Measurements from ENCODE around the gene CELF5.
"Not testable (repeated sequence)": the region's sequence is repeated elsewhere in the genome, so short reads cannot be mapped to it uniquely, and the experiment has no call there.

CELF5 gene

GRCh38 chr19:3190470-3190770 lies 34.0 kb upstream of the CELF5 start:
- no peak for DNase-seq (ENCODE audit: low read depth)

GRCh38 chr19:3190921-3191805 lies 33.3 kb upstream of the CELF5 start:
- DNase-seq (ENCODE audit: low read depth) = no peak

GRCh38 chr19:3191806-3192104 lies 32.7 kb upstream of the CELF5 start:
- not testable (repeated sequence) for DNase-seq (ENCODE audit: low read depth)

GRCh38 chr19:3192228-3192635 lies 32.2 kb upstream of the CELF5 start:
- no peak for DNase-seq (ENCODE audit: low read depth)

- DNase-seq (ENCODE audit: low read depth) = no peak
These were observed 31.8 kb upstream of the CELF5 start for GRCh38 chr19:3192684-3193083.

GRCh38 chr19:3193256-3194105 lies 31.0 kb upstream of the CELF5 start:
- DNase-seq (ENCODE audit: low read depth) = no peak

GRCh38 chr19:3194106-3195087 lies 30.1 kb upstream of the CELF5 start:
- peak; percentile 15 for DNase-seq (ENCODE audit: low read depth)

- no peak for DNase-seq (ENCODE audit: low read depth)
These were observed 28.2 kb upstream of the CELF5 start for GRCh38 chr19:3196064-3196932.

GRCh38 chr19:3196933-3197205 lies 27.6 kb upstream of the CELF5 start:
- DNase-seq (ENCODE audit: low read depth) = no peak

- no peak for DNase-seq (ENCODE audit: low read depth)
These were observed 25.4 kb upstream of the CELF5 start for GRCh38 chr19:3198901-3199700.

- DNase-seq (ENCODE audit: low read depth) = no peak
These were observed 23.3 kb upstream of the CELF5 start for GRCh38 chr19:3201072-3201700.

- DNase-seq (ENCODE audit: low read depth) = no peak
These were observed 22.6 kb upstream of the CELF5 start for GRCh38 chr19:3201911-3202310.

GRCh38 chr19:3202346-3202745 lies 22.1 kb upstream of the CELF5 start:
- no peak for DNase-seq (ENCODE audit: low read depth)

- DNase-seq (ENCODE audit: low read depth) = not testable (repeated sequence)
These were observed 21.6 kb upstream of the CELF5 start for GRCh38 chr19:3202895-3203294.

GRCh38 chr19:3203805-3204645 lies 20.4 kb upstream of the CELF5 start:
- no peak for DNase-seq (ENCODE audit: low read depth)

GRCh38 chr19:3204646-3205275 lies 19.7 kb upstream of the CELF5 start:
- DNase-seq (ENCODE audit: low read depth) = no peak

GRCh38 chr19:3206216-3206953 lies 18.1 kb upstream of the CELF5 start:
- DNase-seq (ENCODE audit: low read depth) = no peak

Measured in amniotic epithelial cell (primary cell).